Measurements from ENCODE around the gene METTL26.

The METTL26 gene

GRCh38 chr16:631808-632358, 4.2 kb downstream of the METTL26 start:
- no peak overlapping the region for H2AFZ ChIP-seq (ENCODE audit: low read depth, low read length)
- no peaks in the 10 kb centered on the region for H3K27me3 ChIP-seq (ENCODE audit: low read depth, low read length)
- H4K20me1 ChIP-seq (ENCODE audit: insufficient read depth, low read length), result peaks cover 10% of the 10 kb centered on the region; the same call in 1 of the 2 replicates
- H3K79me2 ChIP-seq (ENCODE audit: low read length), result peaks cover 16% of the 10 kb centered on the region
- H3K27ac ChIP-seq (ENCODE audit: low read length), result no peak overlapping the region
- H3K9me3 ChIP-seq (ENCODE audit: insufficient read depth, low read length), result no peaks in the 10 kb centered on the region
- peaks cover 7% of the 10 kb centered on the region for H3K4me1 ChIP-seq (ENCODE audit: low read length)
- no peak overlapping the region for H3K4me3 ChIP-seq (ENCODE audit: low read length)
- no peak overlapping the region for H3K4me2 ChIP-seq (ENCODE audit: low read length)
- H3K9ac ChIP-seq (ENCODE audit: low read length), result no peak overlapping the region
- peaks cover 12% of the 10 kb centered on the region for H3K36me3 ChIP-seq (replicated peaks; ENCODE audit: low read depth, low read length)
- no peak for TF ChIP-seq EZH2phosphoT487 (IDR thresholded peaks at IDR 0.05; ENCODE audit: low read depth)
- TF ChIP-seq CTCF (IDR thresholded peaks at IDR 0.05; ENCODE audit: low read depth, low read length), result no peak

- H3K4me1 ChIP-seq (ENCODE audit: low read length), result peaks cover 7% of the 10 kb centered on the region
- H3K4me3 ChIP-seq (ENCODE audit: low read length), result no peak within 1 kb of the TSS
- H3K9ac ChIP-seq (ENCODE audit: low read length), result no peak within 1 kb of the TSS
- no peak within 1 kb of the TSS for H3K4me2 ChIP-seq (ENCODE audit: low read length)
- H3K9me3 ChIP-seq (ENCODE audit: insufficient read depth, low read length), result no peaks in the 10 kb centered on the region
- no peak for TF ChIP-seq CTCF (IDR thresholded peaks at IDR 0.05; ENCODE audit: low read depth, low read length)
- H3K27me3 ChIP-seq (ENCODE audit: low read depth, low read length), result no peaks in the 10 kb centered on the region
- H3K79me2 ChIP-seq (ENCODE audit: low read length), result peaks cover 14% of the 10 kb centered on the region
- no peak within 1 kb of the TSS for H2AFZ ChIP-seq (ENCODE audit: low read depth, low read length)
- peaks cover 12% of the 10 kb centered on the region for H3K36me3 ChIP-seq (replicated peaks; ENCODE audit: low read depth, low read length)
- no peak within 1 kb of the TSS for H3K27ac ChIP-seq (ENCODE audit: low read length)
- peaks cover 10% of the 10 kb centered on the region; the same call in 1 of the 2 replicates for H4K20me1 ChIP-seq (ENCODE audit: insufficient read depth, low read length)
Measured at GRCh38 chr16:630815-631405, 5.2 kb downstream of the METTL26 start, which contains the start of gene WFIKKN1. WFIKKN1 (plus strand) TSS chr16:630985; CDS start chr16:631254, 269 bp downstream.

GRCh38 chr16:630249-630814, 5.8 kb downstream of the METTL26 start:
- no peaks in the 10 kb centered on the region for H3K27me3 ChIP-seq (ENCODE audit: low read depth, low read length)
- H3K4me1 ChIP-seq (ENCODE audit: low read length), result peaks cover 7% of the 10 kb centered on the region
- peaks cover 10% of the 10 kb centered on the region; the same call in 1 of the 2 replicates for H4K20me1 ChIP-seq (ENCODE audit: insufficient read depth, low read length)
- no peak overlapping the region for H3K4me3 ChIP-seq (ENCODE audit: low read length)
- H3K79me2 ChIP-seq (ENCODE audit: low read length), result peaks cover 8% of the 10 kb centered on the region
- H3K9me3 ChIP-seq (ENCODE audit: insufficient read depth, low read length), result no peaks in the 10 kb centered on the region
- TF ChIP-seq EZH2phosphoT487 (IDR thresholded peaks at IDR 0.05; ENCODE audit: low read depth) (no peak), CTCF (IDR thresholded peaks at IDR 0.05; ENCODE audit: low read depth, low read length) (no peak)
- H3K27ac ChIP-seq (ENCODE audit: low read length), result no peak overlapping the region
- H3K9ac ChIP-seq (ENCODE audit: low read length), result no peak overlapping the region
- peaks cover 12% of the 10 kb centered on the region for H3K36me3 ChIP-seq (replicated peaks; ENCODE audit: low read depth, low read length)
- H3K4me2 ChIP-seq (ENCODE audit: low read length), result no peak overlapping the region
- no peak overlapping the region for H2AFZ ChIP-seq (ENCODE audit: low read depth, low read length)

- H3K27me3 ChIP-seq (ENCODE audit: low read depth, low read length), result no peaks in the 10 kb centered on the region
- H3K4me1 ChIP-seq (ENCODE audit: low read length), result peaks cover 3% of the 10 kb centered on the region
- H3K9ac ChIP-seq (ENCODE audit: low read length), result no peak overlapping the region
- no peaks in the 10 kb centered on the region for H3K9me3 ChIP-seq (ENCODE audit: insufficient read depth, low read length)
- H3K36me3 ChIP-seq (replicated peaks; ENCODE audit: low read depth, low read length), result peaks cover 12% of the 10 kb centered on the region
- no peak overlapping the region for H3K27ac ChIP-seq (ENCODE audit: low read length)
- H3K79me2 ChIP-seq (ENCODE audit: low read length), result peaks cover 3% of the 10 kb centered on the region
- no peak overlapping the region for H3K4me3 ChIP-seq (ENCODE audit: low read length)
- H3K4me2 ChIP-seq (ENCODE audit: low read length), result no peak overlapping the region
- peaks cover 6% of the 10 kb centered on the region; the same call in 1 of the 2 replicates for H4K20me1 ChIP-seq (ENCODE audit: insufficient read depth, low read length)
- TF ChIP-seq EZH2phosphoT487 (IDR thresholded peaks at IDR 0.05; ENCODE audit: low read depth) (no peak), CTCF (IDR thresholded peaks at IDR 0.05; ENCODE audit: low read depth, low read length) (no peak)
- no peak overlapping the region for H2AFZ ChIP-seq (ENCODE audit: low read depth, low read length)
Measured at GRCh38 chr16:629833-630248, 6.3 kb downstream of the METTL26 start.
